K562 (cell line): Measurements from ENCODE around the gene SND1. TPM values are rescaled to one million over a fixed set of nuclear protein-coding genes. Genes with fewer than 3 reads are reported as not detected.

Experiments used
- ARID1B ChIP-seq: fragments of 450-650 bp; IDR thresholded peaks from 2 replicates; pipeline ENCODE4 v1.6.1; 2016; ENCODE audit warnings: antibody characterized with exemption, mild to moderate bottlenecking, inconsistent platforms
- ASH1L ChIP-seq: fragments of 450-650 bp; IDR thresholded peaks from 2 replicates; pipeline ENCODE4 v1.6.1; 2018; ENCODE audit warnings: borderline replicate concordance, mild to moderate bottlenecking, low read depth; ENCODE audit not compliant: partially characterized antibody
- BDP1 ChIP-seq: IDR thresholded peaks from 3 replicates; pipeline ENCODE4 v1.6.1; 2011; ENCODE audit not compliant: insufficient read length, insufficient read depth
- FOSL1 ChIP-seq: fragments of 200-800 bp; sonication (Bioruptor generic); conservative IDR thresholded peaks from 2 replicates; pipeline ENCODE4 v1.6.1; 2016; ENCODE audit warnings: missing genetic modification characterization, missing compliant biosample characterization
- LEF1 ChIP-seq: fragments of 450-650 bp; IDR thresholded peaks from 2 replicates; pipeline ENCODE4 v1.6.1; 2016; ENCODE audit warnings: mild to moderate bottlenecking
- MAFG ChIP-seq: fragments of 450-650 bp; conservative IDR thresholded peaks from 2 replicates; pipeline ENCODE4 v1.6.1; 2016; ENCODE audit warnings: missing genetic modification characterization, missing compliant biosample characterization
- MTA2 ChIP-seq: fragments of 450-650 bp; IDR thresholded peaks from 2 replicates; pipeline ENCODE4 v1.6.1; 2016; ENCODE audit warnings: low read depth
- PHF20 ChIP-seq: fragments of 450-650 bp; IDR thresholded peaks from 2 replicates; pipeline ENCODE4 v1.6.1; 2018; ENCODE audit not compliant: partially characterized antibody
- TEAD4 ChIP-seq, 2 experiments: sonication (generic) in 1 of 2; formaldehyde crosslinking in 1 of 2; IDR thresholded peaks; 2 replicates each; pipeline versions ENCODE4 v1.6.1 to v1.8.0; 2012 to 2022; ENCODE audit warnings: borderline replicate concordance in 1 of 2, inconsistent platforms in 1 of 2, low read length in 1 of 2, mild to moderate bottlenecking in 1 of 2, missing genetic modification reagents in 1 of 2
- U2AF1 ChIP-seq: fragments of 200-400 bp; formaldehyde crosslinking; optimal IDR thresholded peaks from 2 replicates; pipeline ENCODE3; 2017; ENCODE audit warnings: mild to moderate bottlenecking, low read depth, low read length, moderate library complexity
- ZNF316 ChIP-seq: fragments of 450-650 bp; IDR thresholded peaks from 2 replicates; pipeline ENCODE4 v1.6.1; 2016
- ZNF589 ChIP-seq: fragments of 200-800 bp; sonication (Bioruptor generic); IDR thresholded peaks from 2 replicates; pipeline ENCODE4 v1.6.1; 2016; ENCODE audit warnings: low read depth, missing genetic modification characterization, missing compliant biosample characterization
- polyA plus RNA-seq, 8 experiments: library from polyadenylated mRNA; depleted of rRNA in 4 of 8; stranded (reverse) in 5 of 8; unstranded in 3 of 8; fragments of >200 nt; fragmentation: Nextera tagmentation in 2 of 8; fragmentation: Illumina TruSeq in 1 of 8; extraction: Ambion mirVana in 2 of 8; extraction: Trizol in 1 of 8; gene quantifications; 2 replicates each; pipeline versions ENCODE4 v1.2.1 to v1.2.3, GENCODE V29; 2011 to 2014; ENCODE audit warnings: inconsistent platforms in 1 of 8, missing spikeins in 1 of 8
- total RNA-seq, 7 experiments: library from RNA; depleted of rRNA in 6 of 7; stranded (reverse); fragments of >200 nt in 6 of 7; fragmentation: Illumina TruSeq in 2 of 7; extraction: Trizol in 2 of 7; gene quantifications; 2 replicates each; pipeline versions ENCODE4 v1.2.1 to v1.2.3, GENCODE V29; 2011 to 2021; ENCODE audit warnings: low replicate concordance in 1 of 7
- TF ChIP-seq, protein P1 (sequence below): fragments of 450-650 bp; IDR thresholded peaks from 2 replicates; pipeline ENCODE4 v1.6.1; 2017; ENCODE audit warnings: antibody characterized with exemption, mild to moderate bottlenecking
- TF ChIP-seq, protein P2 (sequence below): fragments of 450-650 bp; IDR thresholded peaks from 2 replicates; pipeline ENCODE4 v1.6.1; 2016; ENCODE audit warnings: low read depth, mild to moderate bottlenecking, moderate library complexity
- TF ChIP-seq, protein P3 (sequence below): sonication (generic); formaldehyde crosslinking; IDR thresholded peaks from 2 replicates; pipeline ENCODE4 v1.8.1; 2023; ENCODE audit warnings: mild to moderate bottlenecking, missing genetic modification reagents

Gene SND1
- total and polyA plus RNA-seq, 9 of the 15 experiments (the other 6 are each of a cell fraction or from before 2014, with no cell fraction given) = 46.5 to 307 (median 191) TPM

- TF ChIP-seq, protein P1, sequence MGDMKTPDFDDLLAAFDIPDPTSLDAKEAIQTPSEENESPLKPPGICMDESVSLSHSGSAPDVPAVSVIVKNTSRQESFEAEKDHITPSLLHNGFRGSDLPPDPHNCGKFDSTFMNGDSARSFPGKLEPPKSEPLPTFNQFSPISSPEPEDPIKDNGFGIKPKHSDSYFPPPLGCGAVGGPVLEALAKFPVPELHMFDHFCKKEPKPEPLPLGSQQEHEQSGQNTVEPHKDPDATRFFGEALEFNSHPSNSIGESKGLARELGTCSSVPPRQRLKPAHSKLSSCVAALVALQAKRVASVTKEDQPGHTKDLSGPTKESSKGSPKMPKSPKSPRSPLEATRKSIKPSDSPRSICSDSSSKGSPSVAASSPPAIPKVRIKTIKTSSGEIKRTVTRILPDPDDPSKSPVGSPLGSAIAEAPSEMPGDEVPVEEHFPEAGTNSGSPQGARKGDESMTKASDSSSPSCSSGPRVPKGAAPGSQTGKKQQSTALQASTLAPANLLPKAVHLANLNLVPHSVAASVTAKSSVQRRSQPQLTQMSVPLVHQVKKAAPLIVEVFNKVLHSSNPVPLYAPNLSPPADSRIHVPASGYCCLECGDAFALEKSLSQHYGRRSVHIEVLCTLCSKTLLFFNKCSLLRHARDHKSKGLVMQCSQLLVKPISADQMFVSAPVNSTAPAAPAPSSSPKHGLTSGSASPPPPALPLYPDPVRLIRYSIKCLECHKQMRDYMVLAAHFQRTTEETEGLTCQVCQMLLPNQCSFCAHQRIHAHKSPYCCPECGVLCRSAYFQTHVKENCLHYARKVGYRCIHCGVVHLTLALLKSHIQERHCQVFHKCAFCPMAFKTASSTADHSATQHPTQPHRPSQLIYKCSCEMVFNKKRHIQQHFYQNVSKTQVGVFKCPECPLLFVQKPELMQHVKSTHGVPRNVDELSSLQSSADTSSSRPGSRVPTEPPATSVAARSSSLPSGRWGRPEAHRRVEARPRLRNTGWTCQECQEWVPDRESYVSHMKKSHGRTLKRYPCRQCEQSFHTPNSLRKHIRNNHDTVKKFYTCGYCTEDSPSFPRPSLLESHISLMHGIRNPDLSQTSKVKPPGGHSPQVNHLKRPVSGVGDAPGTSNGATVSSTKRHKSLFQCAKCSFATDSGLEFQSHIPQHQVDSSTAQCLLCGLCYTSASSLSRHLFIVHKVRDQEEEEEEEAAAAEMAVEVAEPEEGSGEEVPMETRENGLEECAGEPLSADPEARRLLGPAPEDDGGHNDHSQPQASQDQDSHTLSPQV = 0 out of 2 replicates have a peak, but pooled peaks have one; percentile 38
- TF ChIP-seq BDP1 (no peak), ARID1B (peak; percentile 90), ZNF316 (peak; percentile 46; the same call in 1 of the 2 replicates), TEAD4 (IDR thresholded peaks at IDR 0.05; ENCODE audit: low read length) (peak; percentile 77), TEAD4 (CRISPR knock-in tag; IDR thresholded peaks at IDR 0.05; ENCODE audit: borderline replicate concordance) (no peak), LEF1 (0 out of 2 replicates have a peak, but pooled peaks have one; percentile 23), U2AF1 (no peak), FOSL1 (tag) (peak; percentile 92), PHF20 (peak; percentile 15), MAFG (0 out of 2 replicates have a peak, but pooled peaks have one; percentile 10), ASH1L (no peak), MTA2 (peak; percentile 26; the same call in 1 of the 2 replicates), ZNF589 (CRISPR knock-in tag) (no peak)
- TF ChIP-seq, protein P2, sequence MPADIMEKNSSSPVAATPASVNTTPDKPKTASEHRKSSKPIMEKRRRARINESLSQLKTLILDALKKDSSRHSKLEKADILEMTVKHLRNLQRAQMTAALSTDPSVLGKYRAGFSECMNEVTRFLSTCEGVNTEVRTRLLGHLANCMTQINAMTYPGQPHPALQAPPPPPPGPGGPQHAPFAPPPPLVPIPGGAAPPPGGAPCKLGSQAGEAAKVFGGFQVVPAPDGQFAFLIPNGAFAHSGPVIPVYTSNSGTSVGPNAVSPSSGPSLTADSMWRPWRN = no peak
- TF ChIP-seq, protein P3, sequence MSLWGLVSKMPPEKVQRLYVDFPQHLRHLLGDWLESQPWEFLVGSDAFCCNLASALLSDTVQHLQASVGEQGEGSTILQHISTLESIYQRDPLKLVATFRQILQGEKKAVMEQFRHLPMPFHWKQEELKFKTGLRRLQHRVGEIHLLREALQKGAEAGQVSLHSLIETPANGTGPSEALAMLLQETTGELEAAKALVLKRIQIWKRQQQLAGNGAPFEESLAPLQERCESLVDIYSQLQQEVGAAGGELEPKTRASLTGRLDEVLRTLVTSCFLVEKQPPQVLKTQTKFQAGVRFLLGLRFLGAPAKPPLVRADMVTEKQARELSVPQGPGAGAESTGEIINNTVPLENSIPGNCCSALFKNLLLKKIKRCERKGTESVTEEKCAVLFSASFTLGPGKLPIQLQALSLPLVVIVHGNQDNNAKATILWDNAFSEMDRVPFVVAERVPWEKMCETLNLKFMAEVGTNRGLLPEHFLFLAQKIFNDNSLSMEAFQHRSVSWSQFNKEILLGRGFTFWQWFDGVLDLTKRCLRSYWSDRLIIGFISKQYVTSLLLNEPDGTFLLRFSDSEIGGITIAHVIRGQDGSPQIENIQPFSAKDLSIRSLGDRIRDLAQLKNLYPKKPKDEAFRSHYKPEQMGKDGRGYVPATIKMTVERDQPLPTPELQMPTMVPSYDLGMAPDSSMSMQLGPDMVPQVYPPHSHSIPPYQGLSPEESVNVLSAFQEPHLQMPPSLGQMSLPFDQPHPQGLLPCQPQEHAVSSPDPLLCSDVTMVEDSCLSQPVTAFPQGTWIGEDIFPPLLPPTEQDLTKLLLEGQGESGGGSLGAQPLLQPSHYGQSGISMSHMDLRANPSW (CRISPR knock-in tag) = no peak
These were observed 331.9 kb downstream of the SND1 start (continued) for GRCh38 chr7:127983804-127984332.
